Skeletal muscle tissue (tissue), 4 donors: ENCODE measurements around the gene QSOX1. TPM values are rescaled to one million over a fixed set of nuclear protein-coding genes. Genes with fewer than 3 reads are reported as not detected.
A peak's percentile ranks its signal among the peaks of the same experiment; 100 is the strongest.

Experiments
- H3K27ac ChIP-seq: one replicate; pipeline ENCODE4 v1.7.0; 2013; ENCODE audit warnings: mild to moderate bottlenecking, low read depth, low read length, inconsistent platforms
- H3K27me3 ChIP-seq, 3 donors: one replicate each; pipeline ENCODE4 v1.7.0; 2013; ENCODE audit warnings: low read length in 3 of 3; ENCODE audit not compliant: control insufficient read depth in 3 of 3, insufficient read depth in 3 of 3
- H3K36me3 ChIP-seq, 3 donors: one replicate each; pipeline ENCODE4 v1.7.0; 2013; ENCODE audit warnings: low read length in 3 of 3; ENCODE audit not compliant: control insufficient read depth in 3 of 3, insufficient read depth in 3 of 3
- H3K4me1 ChIP-seq, 3 donors: one replicate each; pipeline ENCODE4 v1.7.0; 2013; ENCODE audit warnings: low read length in 3 of 3, mild to moderate bottlenecking in 3 of 3; ENCODE audit not compliant: control insufficient read depth in 3 of 3, insufficient read depth in 3 of 3
- H3K4me3 ChIP-seq, 3 donors: one replicate each; pipeline ENCODE4 v1.7.0; 2013; ENCODE audit warnings: low read length in 3 of 3
- H3K9ac ChIP-seq, 3 donors: one replicate each; pipeline ENCODE4 v1.7.0; 2013; ENCODE audit warnings: low read length in 3 of 3, mild to moderate bottlenecking in 3 of 3, moderate library complexity in 2 of 3, low read depth in 1 of 3
- H3K9me3 ChIP-seq, 3 donors: one replicate each; pipeline ENCODE4 v1.7.0; 2013; ENCODE audit warnings: low read length in 3 of 3; ENCODE audit not compliant: control insufficient read depth in 3 of 3
- total RNA-seq: library from RNA; depleted of rRNA; stranded (reverse); fragments of >200 nt; gene quantifications from one replicate; pipeline ENCODE4 v1.2.3, GENCODE V29; 2014
- donor health status: Osteomylitis.

The QSOX1 gene
- total RNA-seq, 1 donor from 2014 or later = 4.2 TPM

DNA sequence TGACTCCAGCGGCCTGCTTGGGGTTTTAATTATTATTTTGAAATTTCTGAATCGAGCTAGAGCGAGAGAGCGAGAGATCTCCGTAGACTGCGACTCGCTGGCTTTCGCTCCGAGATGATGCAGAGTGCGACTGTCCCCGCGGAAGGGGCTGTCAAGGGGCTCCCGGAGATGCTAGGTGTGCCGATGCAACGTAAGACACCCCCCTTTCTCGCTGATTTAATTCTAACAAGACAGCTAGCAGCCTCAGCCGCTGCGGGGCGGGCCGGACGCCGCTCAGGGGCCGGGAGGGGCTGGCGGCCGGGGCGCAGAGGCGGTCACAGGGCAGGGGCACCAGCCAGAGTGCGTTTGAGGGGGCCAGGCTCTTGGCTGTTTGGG is 75.7 kb downstream of the QSOX1 start:
- no peak overlapping the region for H3K27ac ChIP-seq
- H3K4me1 ChIP-seq = peaks cover 38 to 52% (median 46%) of the 10 kb centered on the region in 3 donors
- peak overlapping the region; percentile 63 to 67 (median 65) for H3K4me3 ChIP-seq
- H3K36me3 ChIP-seq = no peaks in the 10 kb centered on the region
- peak overlapping the region in 1 of 3 donors; percentile 33 for H3K9ac ChIP-seq
- peaks cover 79 to 92% (median 90%) of the 10 kb centered on the region in 3 donors for H3K27me3 ChIP-seq
- H3K9me3 ChIP-seq = no peaks in the 10 kb centered on the region

DNA sequence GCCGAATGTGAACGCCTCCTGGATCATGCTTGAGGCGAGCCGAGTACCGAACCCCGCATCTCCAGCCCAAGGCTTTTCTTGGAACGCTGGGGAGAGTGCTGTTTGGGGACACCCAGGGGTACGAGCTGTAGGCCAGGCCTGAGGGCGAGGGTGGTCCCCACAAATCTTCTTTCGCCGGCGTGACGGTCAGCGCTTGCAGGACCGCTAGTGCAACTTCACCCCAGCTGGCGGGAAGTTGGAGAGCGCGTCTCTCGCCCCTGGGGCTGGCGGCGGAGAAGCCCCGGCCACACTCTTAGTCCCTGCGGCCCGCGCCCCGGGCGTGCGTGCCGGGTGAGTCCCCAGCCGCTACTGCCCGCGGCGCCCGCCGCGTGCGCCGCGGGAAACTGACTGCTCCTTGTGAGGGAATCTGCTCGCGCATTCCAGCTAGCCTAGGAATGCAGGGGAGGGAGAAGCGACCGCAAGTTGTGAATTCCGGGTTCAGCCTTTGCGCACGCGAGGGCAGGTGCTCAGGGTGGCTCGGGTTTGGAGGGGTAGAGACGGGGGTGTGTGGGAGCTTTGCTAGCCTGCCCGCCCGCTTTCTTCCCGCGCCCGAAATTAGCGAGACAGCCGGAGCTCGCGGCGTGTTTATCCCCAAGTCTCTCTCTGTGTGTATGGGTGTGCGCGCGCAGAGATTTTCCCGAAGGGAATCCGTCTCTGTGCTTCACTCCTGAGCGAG is 76.3 kb downstream of the QSOX1 start:
- Histone ChIP-seq H3K27me3 (peaks cover 82 to 92% (median 92%) of the 10 kb centered on the region in 3 donors), H3K9me3 (no peaks in the 10 kb centered on the region), H3K9ac (peak overlapping the region in 1 of 3 donors; percentile 50), H3K27ac (no peak overlapping the region), H3K4me3 (peak overlapping the region; percentile 63 to 67 (median 65)), H3K36me3 (no peaks in the 10 kb centered on the region), H3K4me1 (peaks cover 38 to 55% (median 49%) of the 10 kb centered on the region in 3 donors)

DNA sequence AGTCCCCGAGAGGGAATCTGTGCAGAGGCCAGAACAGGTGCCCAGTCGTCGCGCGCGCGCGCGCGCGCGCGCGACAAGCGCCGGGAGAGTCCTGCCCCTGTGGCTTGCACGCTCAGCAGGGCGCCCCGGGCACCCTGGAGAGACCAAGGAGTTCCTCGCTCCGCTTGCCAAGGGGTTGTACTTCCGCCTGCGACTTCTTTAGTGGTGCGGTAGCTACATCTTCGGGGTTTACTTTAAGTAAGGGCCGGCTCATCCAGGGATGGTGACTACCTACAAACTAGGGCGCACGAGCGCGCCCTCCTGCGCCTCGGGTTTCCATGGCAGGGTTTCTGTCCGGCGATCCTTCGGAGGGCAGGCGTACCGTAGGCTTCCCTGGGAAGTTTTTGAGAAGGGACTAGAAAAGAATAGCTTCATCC is 76.8 kb downstream of the QSOX1 start:
- H3K27me3 ChIP-seq = peaks cover 82 to 93% (median 92%) of the 10 kb centered on the region in 3 donors

DNA sequence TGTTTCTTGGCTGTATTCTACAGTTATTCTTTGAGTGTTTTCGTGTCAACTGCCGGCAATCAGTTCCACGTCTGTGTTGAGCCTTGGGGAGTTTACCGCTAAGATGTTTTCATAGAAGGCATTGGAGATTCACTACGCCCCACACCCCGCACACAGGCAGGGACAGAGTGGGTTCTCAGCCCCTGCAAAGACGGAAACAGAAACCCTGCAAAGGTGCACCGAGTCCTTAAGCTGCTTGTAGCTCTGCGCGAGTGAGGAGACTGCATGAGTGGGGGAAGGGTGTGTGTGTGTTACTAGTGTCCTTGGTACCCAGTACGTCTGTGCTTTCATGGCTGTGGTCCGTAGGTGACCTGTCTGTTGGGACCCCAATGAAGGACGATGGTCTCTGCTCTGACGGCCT is 77.3 kb downstream of the QSOX1 start:
- no peaks in the 10 kb centered on the region for H3K36me3 ChIP-seq
- no peaks in the 10 kb centered on the region for H3K9me3 ChIP-seq
- H3K4me1 ChIP-seq = peaks cover 38 to 55% (median 52%) of the 10 kb centered on the region in 3 donors
- H3K27me3 ChIP-seq = peaks cover 82 to 93% (median 92%) of the 10 kb centered on the region in 3 donors
- H3K4me3 ChIP-seq = peak overlapping the region; percentile 30 to 67 (median 65)
- no peak overlapping the region for H3K27ac ChIP-seq
- no peak overlapping the region for H3K9ac ChIP-seq

More for the DNA sequence above, 76.8 kb downstream of the QSOX1 start:
- Histone ChIP-seq H3K9me3 (no peaks in the 10 kb centered on the region), H3K27ac (no peak overlapping the region), H3K9ac (peak overlapping the region in 1 of 3 donors; percentile 50), H3K4me3 (peak overlapping the region; percentile 51 to 67 (median 65)), H3K36me3 (no peaks in the 10 kb centered on the region), H3K4me1 (peaks cover 38 to 55% (median 52%) of the 10 kb centered on the region in 3 donors)

DNA sequence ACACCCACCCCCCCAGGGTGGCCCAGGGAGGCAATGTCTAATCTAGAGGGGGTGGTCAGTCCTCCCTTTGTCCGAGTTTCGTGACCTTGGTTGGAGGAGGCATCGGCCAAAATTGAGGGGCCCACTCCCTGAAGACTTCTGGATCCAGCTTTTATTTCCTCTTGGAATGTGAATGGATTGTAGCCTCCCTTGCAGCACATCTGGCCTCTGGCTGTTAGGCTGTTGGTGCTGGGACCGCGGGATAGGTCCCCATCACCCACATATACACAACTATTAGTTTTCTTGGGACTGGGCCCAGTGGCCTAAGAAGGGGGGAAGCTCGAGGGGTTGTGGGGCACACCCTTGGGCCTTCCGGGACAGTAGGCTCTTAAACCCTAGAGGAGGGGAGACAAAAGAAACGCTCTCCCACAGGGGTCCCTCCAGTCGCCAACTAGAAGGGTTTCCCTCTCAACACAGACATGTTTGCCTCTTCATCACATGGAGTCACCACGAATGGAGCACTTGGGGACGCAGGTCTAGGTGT is 77.9 kb downstream of the QSOX1 start:
- H3K27ac ChIP-seq = no peak overlapping the region
- no peak overlapping the region for H3K9ac ChIP-seq
- no peaks in the 10 kb centered on the region for H3K9me3 ChIP-seq
- no peak overlapping the region for H3K4me3 ChIP-seq
- peaks cover 88 to 95% (median 93%) of the 10 kb centered on the region in 3 donors for H3K27me3 ChIP-seq
- H3K36me3 ChIP-seq = no peaks in the 10 kb centered on the region
- peaks cover 38 to 55% (median 52%) of the 10 kb centered on the region in 3 donors for H3K4me1 ChIP-seq

DNA sequence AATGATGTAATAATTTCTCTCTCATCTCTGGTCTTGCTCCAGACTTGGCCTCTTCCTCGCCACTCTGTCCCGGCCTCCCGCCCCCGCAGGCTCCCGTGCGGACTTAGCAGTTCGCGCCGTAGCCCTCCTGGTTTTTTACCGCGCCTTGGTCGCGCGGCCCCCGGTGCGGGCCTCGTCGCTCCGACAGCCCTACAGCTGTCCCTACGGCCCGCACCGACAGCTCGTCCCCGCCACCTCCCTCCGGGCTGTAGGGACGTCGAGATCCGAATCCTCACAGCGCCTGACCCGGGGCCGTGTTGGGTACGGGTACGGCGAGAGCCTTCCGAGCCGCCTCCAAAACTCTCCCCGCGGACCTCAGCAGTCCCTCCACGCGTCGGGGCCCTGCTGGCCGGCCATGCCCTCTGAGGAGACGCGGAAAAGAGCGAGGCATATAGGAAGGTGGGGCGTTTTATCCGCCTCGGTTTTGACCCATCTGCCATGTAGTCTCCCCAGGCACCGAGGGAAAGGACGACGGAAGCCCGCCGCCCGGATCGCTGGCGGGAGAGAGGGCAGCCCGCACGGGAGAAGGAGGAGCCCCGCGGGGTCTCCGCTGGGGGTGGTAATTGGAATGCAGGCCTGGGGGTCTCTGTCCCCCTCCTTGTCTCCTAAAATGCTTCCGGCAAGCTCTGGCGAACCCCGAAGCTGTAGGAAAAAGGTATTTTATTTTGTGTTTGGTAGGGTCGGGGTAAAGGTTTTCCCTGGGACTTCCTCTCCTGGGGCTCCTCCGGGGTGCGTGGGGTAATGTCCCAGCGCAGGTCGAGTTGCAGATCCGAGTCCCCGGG is 78.7 kb downstream of the QSOX1 start:
- Histone ChIP-seq H3K9ac (peak overlapping the region in 1 of 3 donors; percentile 8), H3K4me3 (no peak overlapping the region), H3K27ac (no peak overlapping the region), H3K9me3 (no peaks in the 10 kb centered on the region), H3K27me3 (peaks cover 93 to 95% (median 95%) of the 10 kb centered on the region in 3 donors), H3K36me3 (no peaks in the 10 kb centered on the region), H3K4me1 (peaks cover 38 to 55% (median 52%) of the 10 kb centered on the region in 3 donors)

DNA sequence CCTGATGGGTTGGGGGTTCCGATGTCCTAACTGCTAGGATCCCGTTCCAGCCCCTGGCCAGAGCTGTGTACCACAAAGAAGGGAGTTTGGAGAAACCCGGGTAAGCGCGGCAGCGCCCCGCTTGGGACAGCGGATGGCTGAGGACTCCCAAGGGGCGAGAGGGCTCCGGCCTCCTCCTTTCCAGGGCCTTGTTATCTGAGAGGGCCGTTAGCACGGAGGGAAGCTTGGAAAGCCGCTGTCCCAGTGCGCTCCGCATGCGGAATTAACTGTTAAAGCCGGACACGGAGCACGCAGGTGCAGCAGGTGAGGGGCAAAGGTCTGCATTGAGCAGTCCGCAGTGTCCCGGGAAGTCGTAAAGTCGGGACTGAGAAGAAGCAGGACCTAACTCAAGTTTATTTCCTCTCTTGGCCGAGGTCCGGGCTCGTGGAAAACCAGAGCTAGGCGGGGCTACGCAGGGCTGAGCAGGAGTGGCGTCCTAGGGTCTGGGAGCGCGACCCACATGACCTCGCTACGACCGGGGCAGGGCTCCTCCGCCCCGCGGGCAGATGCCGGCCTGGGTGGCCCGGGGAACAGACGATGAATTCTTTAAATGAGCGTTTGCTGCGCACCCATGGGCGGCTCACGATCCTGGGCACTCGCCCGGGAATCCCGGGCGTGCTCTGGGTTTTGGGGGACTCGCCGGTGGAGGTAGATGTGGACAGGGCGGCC is 79.9 kb downstream of the QSOX1 start:
- no peak overlapping the region for H3K27ac ChIP-seq
- peaks cover 29 to 45% (median 45%) of the 10 kb centered on the region in 3 donors for H3K4me1 ChIP-seq
- H3K9ac ChIP-seq = no peak overlapping the region
- H3K4me3 ChIP-seq = peak overlapping the region; percentile 24 to 58 (median 45)
- H3K27me3 ChIP-seq = peaks cover 93 to 95% (median 93%) of the 10 kb centered on the region in 3 donors
- H3K36me3 ChIP-seq = no peaks in the 10 kb centered on the region
- no peaks in the 10 kb centered on the region for H3K9me3 ChIP-seq

DNA sequence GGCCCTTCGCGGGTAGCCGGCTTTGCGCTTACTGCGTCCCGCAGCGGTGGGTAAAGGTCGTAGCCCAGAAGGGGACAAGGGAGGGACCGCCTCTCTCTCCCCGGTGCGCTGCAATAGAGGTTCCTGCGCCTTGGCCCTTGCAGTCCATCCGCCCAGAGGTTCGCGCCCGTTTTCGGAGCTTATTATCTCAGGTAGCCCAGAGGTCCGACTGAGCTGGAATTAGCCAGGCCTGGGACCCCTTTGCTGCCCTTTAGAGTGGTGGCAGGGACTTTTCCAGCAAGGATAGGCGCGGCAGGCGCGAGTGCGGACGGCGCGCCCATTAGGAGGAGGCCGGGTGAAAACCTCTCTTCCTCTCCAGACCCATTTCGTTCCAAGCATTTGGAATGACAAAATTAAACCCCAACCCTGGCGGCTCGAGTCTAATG is 80.4 kb downstream of the QSOX1 start:
- peaks cover 29 to 44% (median 43%) of the 10 kb centered on the region in 3 donors for H3K4me1 ChIP-seq
- peaks cover 97 to 99% (median 98%) of the 10 kb centered on the region in 3 donors for H3K27me3 ChIP-seq
- H3K36me3 ChIP-seq = no peaks in the 10 kb centered on the region

DNA sequence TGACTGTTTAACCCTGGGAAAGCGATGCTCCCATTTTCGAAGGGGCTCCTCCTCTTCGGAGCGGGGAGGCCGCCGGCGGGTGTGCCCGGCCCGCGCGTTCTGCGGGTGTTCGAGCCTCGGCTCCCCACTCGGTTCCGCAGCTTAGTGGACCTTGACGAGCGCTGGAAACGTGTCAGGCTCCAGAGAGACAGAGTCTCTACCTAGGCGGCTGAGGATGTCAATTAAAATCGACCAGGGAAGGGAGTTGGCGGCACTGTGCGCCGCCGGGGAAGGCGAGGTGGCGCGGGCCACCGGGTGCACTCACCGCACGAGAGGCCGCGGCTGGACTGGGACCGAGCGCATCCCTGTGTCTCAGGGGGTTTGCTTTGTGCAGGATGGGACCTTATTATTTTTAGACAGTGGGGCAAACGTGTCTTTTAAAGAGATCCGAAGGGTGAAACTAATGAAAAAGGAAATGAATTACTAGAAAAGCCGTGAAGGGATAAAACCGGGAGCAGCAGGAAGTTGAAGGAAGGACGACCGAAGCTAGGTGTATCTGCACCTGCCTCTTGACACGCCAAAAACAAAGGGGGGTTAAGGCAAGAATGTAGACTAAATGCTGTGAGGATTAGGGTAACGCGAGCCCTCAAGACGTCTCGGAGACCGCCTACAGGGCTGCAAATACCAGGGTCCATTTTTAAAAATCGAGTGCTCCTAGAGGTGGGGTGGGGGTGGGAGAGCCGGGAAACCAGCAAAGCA is 81.0 kb downstream of the QSOX1 start:
- H3K9ac ChIP-seq = no peak overlapping the region
- no peaks in the 10 kb centered on the region for H3K36me3 ChIP-seq
- H3K27ac ChIP-seq = no peak overlapping the region
- H3K4me3 ChIP-seq = no peak overlapping the region
- H3K9me3 ChIP-seq = no peaks in the 10 kb centered on the region
- peaks cover 97 to 98% (median 98%) of the 10 kb centered on the region in 3 donors for H3K27me3 ChIP-seq
- peaks cover 24 to 40% (median 38%) of the 10 kb centered on the region in 3 donors for H3K4me1 ChIP-seq

More for the DNA sequence above, 80.4 kb downstream of the QSOX1 start:
- no peak overlapping the region for H3K27ac ChIP-seq
- no peaks in the 10 kb centered on the region for H3K9me3 ChIP-seq
- no peak overlapping the region for H3K9ac ChIP-seq
- H3K4me3 ChIP-seq = peak overlapping the region in 2 of 3 donors; percentile 45 to 58
